GM19193 (cell line): Measurements from ENCODE around the gene TMEM30A.

ENCODE experiments used
- POLR2A ChIP-seq: IDR thresholded peaks from 4 replicates; pipeline ENCODE4 v1.6.1; 2011; ENCODE audit not compliant: insufficient read depth, insufficient read length; ENCODE audit errors: extremely low read depth

The TMEM30A gene

GRCh38 chr6:75284632-75285282, at the start of gene TMEM30A:
TSS of gene TMEM30A (minus strand) at chr6:75284792. CDS start at chr6:75284638, 154 bp downstream.
- TF ChIP-seq POLR2A, result peak; percentile 96

- no peak for TF ChIP-seq POLR2A
These were observed 49.1 kb upstream of the TMEM30A start for GRCh38 chr6:75333676-75334200.

- TF ChIP-seq POLR2A, result no peak
These were observed 46.6 kb upstream of the TMEM30A start for GRCh38 chr6:75331151-75331550.

DNA sequence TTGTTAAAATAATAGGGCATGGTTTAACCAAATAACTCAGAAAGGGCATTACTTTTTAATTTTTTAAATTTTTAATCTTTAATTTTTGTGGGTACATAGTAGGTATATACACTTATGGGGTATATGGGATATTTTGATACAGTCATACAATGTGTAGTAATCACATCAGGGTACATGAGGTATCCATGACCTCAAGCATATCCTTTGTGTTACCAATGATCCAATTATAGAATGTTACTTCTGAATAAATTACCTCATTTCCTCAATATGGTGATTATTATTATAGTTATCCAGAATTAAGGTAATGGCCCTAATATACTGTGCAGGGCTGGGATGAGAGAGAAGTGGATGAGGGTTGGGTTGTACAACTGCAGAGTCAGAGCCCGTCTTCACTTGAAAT, 45.1 kb upstream of the TMEM30A start:
- no peak for TF ChIP-seq POLR2A

DNA sequence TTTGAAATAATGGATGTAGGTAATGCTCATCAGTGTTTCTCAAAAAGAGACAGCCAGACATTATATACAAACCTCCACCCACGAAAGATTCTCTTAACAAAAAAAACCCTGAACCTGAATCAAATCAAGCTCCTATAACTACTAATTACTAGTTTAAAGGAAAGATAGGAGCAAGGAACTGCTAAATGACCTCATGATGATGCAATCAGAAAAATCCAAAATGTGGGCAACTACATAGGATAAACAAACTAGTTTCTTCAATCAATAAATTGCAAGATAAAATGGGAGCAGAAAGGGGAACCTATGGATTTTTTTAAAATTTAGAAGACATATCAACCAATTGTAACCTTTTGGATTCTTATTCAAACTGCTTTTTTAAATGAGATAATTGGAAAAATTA, 43.2 kb upstream of the TMEM30A start:
- no peak for TF ChIP-seq POLR2A

DNA sequence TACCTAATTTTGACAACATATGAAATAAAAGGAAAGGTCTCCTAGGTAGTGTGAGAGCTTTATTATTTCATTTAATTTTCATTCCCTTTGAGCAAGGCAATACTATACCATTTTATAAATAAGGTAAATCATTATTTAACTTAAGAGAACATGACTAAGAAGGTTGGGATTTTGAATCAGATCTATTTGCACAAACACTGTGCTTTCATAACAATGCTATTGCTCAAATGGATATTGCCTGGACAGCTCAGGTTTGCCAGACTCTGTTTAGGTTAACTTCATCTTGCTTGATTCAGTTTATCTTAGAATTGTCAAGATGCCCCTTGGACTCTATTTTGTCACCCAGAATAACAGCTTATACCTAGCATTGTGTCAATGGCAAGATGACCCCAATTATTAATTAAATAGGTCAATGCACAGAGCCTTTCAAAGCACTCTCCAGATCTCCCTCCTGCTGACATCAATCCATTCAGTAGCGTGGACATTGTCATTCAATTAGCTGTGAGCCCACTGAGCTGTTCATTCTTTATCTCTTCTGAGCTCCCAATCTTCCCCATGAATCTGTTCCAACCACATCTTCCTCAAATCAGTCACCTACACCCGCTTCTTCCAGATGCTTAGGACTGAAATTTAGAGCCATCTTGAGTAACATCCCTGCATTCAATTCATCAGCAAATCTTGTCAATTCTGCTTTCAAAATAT, 42.1 kb upstream of the TMEM30A start:
- TF ChIP-seq POLR2A, result no peak

DNA sequence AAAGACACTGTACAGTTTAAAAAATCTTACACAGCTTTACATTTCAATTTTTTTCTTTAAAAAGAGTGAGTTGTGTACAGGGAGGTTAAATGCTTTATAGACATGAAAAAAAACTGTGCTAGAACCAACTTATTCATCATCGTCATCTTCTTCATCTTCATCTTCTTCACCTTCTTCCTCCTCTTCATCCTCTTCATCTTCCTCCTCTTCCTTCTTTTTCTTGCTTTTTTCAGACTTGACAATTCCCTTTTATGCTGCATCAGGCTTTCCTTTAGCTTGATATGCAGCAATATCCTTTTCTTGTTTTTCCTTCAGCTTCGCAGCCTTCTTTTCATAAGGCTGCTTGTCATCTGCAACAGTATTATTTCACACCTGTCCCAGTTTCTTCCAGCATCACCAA, 34.3 kb upstream of the TMEM30A start:
- TF ChIP-seq POLR2A, result no peak

DNA sequence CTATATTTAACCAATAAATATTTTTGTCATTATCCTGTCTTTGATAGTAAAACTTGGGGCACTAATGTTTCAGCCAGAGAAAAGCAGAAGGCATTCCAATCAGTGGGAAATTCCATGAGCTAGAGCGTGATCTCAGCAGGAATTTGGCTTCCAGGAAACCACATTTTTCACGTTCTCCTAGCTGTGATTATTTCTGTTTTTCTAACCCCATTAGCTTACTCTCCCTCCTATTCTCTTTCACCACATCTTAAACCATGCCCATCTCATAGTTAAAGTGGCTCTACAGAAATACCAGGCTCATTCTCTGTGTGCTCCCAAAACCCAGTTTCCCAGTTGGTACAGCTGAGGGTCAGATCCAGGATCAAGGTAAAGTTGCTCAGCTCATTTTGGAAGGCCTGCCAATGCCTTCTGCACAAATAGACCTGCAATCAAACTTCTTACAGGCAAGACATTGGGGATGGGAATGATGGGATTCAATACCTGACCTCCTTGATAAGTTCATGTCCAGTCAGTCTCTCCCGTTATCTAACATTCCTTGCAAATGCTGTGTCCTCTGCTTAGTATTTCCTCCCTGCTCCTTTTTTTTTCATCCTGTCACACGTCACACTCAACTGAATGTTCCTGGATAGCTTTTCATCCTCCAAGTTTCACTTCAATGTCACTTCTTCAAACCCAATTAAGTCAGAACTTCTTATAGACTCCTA, 33.1 kb upstream of the TMEM30A start:
- no peak for TF ChIP-seq POLR2A

DNA sequence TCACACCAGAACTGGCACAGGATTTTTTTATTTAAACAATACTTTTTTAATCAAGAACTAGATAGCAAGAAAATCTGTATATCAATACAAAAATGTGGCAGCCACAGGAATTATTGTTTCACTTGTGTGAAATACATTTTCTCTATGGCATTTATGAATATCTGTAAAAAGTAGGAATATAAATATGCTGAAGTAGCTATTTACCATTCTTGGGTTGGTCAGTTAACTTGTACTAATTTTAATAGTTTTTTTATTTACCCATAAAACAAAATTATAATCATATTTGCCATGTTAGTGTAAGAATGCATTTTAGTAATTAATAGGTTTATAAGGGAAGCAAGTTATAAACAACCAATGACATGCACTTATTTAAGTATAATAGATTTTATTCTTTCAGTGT, 31.4 kb upstream of the TMEM30A start:
- TF ChIP-seq POLR2A, result no peak

GRCh38 chr6:75308250-75308988, 23.8 kb upstream of the TMEM30A start:
- no peak for TF ChIP-seq POLR2A

- no peak for TF ChIP-seq POLR2A
These were observed 22.9 kb upstream of the TMEM30A start for GRCh38 chr6:75307364-75308004.

GRCh38 chr6:75306064-75306463, 21.5 kb upstream of the TMEM30A start:
- no peak for TF ChIP-seq POLR2A

- TF ChIP-seq POLR2A, result no peak
These were observed 21.0 kb upstream of the TMEM30A start for GRCh38 chr6:75305573-75305972.

- TF ChIP-seq POLR2A, result no peak
These were observed 17.7 kb upstream of the TMEM30A start for GRCh38 chr6:75302280-75302679.

DNA sequence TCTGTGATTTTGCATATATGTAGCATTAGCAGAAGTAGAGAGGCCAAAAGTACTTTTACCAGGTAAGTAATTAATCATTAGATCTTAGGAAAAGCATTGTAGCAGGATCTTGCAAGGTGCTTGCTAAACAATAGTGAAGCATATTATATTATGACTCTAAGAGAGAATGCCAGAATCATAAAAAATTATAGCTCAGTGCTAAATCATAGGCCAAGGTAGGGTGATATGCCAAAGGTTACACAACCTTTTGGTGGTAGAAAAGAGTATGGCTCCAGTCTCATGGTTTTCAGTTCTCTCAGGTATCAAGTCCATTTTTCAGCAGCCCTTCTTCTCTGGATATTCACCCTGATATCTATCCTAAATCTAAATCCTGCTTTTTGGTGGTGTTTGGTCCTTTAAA, 16.9 kb upstream of the TMEM30A start:
- no peak for TF ChIP-seq POLR2A

DNA sequence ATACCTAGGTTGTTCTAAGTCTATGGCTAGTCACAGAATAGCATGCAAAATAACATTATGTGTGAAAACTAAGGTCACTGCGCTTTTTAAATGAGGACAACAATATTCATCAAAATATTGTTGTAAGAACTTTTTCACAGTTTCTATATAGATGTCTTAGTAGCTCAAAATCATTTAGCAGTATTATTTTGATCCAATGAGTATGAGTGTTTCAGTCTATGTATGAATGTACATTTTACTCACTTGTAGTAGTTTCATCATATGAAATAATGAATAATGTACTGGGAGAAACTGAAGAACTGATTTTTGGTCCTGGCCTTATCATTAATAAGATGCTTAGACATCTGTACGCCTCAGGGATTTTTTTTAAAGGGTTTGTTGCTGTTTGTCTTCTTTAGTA, 16.5 kb upstream of the TMEM30A start:
- no peak for TF ChIP-seq POLR2A

GRCh38 chr6:75300531-75300855, 15.9 kb upstream of the TMEM30A start:
- TF ChIP-seq POLR2A, result no peak
